Measurements from ENCODE around the gene SHC4.

Gene SHC4

DNA sequence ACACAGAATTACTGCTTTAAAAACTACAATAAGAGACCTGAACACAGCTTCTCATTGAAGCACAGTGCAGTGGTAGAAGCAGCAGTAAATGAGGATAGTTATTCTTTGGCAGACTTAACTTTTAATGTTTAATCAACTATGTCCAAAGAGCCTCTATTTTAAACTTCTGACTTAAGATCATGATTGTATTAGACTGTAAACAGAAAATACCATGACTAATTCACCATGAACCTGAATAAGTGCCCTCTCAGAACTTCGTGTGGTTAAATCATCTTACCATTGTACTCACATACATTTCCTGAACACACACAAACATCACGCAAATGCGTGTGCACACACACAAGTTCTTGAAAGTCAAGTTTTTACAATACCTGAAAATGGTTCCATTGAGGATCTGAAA, 166.8 kb downstream of the SHC4 start:
- DNase-seq (ENCODE audit: low spot score): no peak

DNA sequence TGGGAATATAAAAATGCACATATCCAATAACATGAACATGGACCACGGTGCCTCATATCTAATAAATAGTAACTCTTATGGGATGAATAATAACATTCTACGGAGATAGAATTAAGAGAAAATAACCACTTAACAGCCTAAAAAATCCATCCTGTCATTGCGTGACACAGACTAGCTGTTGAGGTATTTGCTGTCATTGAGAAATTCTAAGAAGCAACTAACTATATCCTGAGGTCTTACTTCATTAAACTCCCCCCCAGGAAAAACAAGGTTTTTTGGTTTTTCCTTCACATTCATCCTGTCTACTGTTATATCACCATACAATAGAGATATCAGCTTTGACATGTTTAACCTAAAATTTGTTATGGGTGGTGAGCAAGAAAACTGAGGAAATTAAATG, 167.2 kb downstream of the SHC4 start:
- no peak for DNase-seq (ENCODE audit: low spot score)

DNA sequence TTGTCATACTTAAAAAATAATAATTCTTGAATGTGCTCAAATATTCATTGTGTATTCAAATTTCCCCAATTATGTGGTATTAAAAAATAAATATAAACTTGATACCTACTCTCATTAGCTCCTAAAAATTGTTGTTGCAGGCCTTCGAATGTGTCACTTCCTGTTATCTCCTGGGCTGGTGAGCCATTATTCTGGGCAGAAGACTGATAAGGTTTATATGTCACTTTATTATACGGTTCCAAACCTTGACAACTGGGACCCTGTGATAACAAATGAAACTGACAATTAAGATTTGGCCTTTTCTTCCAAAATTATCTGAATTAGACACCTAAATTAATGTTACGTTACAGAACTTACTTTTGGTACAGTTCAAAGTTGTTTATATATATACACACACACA, 167.8 kb downstream of the SHC4 start:
- DNase-seq (ENCODE audit: low spot score): no peak

DNA sequence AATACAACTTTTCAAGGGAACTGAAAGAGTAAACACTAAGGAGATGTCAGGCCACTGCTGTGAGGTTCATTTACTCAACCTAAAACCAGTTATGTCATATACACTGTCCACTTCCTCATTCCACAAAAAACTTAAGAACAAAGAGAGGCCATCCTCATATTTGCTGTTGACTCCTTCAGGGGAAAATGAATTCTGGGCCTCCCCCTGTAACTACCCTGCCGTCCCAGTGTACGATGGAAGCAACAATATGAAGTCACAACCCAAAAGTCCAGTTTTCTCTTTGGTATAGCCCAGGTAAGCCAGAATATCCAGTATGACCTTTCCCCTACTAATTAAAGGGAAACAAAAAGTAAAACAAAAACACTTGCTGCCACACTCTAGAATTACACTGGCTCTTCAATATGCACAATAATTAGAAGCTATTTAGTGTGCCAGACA, 169.0 kb downstream of the SHC4 start:
- no peak for DNase-seq (ENCODE audit: low spot score)

DNA sequence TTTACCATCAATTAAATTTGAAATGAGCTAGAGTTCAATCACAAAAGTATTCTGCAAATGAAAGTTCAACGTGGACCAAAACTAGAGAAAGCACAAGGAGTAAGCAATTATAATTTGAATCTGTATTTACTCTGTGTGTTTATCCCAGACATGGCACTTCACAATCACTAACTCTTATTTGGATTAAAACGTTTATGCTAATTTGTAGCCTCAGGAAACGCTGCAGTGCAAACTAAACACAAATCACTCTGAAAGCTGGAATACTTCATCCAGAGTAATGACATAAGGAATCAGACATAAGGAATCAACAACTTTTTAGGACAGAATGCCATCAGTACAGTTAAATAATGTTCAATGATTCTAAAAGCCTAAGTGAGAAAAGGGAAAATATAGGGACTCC, 171.3 kb downstream of the SHC4 start:
- no peak for DNase-seq (ENCODE audit: low spot score)

DNA sequence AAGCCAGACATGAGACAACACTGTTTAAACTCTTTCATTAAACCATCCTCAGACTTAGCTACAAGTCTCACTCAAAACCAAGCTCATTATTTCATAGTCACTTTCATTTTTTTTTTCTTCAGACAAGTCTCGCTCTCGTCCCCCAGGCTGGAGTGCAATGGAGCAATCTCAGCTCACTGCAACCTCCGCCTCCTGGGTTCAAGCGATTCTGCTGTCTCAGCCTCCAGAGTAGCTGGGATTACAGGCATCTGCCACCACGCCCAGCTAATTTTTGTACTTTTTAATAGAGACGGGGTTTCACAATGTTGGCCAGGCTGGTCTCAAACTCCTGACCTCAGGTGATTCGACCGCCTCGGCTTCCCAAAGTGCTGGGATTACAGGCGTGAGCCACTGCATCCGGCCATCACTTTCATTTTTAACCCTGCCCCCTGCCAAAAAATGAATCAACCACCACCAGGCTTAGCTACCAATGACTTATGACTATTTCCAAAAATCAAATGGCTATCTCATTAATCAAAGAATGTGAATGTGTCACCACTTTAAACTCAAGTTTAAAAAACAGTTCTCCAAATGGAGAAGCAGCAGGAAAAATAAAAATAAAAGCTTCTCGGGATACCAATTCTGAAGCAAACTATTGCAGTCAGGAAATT, 173.1 kb downstream of the SHC4 start:
- peak; percentile 55 for DNase-seq (ENCODE audit: low spot score)

DNA sequence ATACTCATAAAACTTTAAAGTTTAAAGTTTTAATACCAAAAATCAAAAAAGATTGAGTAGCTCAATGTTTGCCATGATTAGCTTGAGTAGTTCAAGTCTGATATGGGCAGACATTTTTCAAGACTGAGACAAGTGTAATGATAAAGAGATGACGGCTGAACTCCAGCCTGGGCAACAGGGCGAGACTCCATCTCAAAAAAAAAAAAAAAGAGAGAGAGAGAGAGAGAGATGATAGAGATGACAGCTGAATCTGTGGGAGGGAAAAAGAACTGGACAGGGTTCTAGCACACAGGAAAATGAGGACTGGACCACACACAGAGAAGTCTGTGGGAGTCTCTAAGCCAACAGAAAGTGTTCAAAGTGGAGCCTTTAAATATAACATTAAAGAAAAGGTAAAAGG, 178.0 kb downstream of the SHC4 start:
- no peak for DNase-seq (ENCODE audit: low spot score)

DNA sequence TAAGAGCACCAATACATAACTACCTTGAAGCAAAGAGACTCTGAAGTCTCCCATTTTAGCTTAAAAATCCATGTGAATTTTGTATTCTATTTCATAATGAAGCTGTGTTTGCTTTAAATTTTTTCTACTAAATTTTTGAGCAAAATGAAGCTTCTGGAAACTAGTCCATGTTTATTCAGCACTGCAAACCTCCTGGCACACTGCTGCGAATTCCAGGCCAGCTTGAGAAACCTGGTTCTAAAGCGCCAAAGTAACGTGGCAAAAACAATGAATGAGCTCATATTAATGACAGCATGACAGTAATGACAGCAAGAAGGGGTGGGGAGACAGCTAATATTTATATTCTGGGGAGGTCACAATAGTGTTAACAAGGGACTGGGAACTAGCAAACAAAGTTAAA, 178.5 kb downstream of the SHC4 start:
- DNase-seq (ENCODE audit: low spot score): peak; percentile 15

DNA sequence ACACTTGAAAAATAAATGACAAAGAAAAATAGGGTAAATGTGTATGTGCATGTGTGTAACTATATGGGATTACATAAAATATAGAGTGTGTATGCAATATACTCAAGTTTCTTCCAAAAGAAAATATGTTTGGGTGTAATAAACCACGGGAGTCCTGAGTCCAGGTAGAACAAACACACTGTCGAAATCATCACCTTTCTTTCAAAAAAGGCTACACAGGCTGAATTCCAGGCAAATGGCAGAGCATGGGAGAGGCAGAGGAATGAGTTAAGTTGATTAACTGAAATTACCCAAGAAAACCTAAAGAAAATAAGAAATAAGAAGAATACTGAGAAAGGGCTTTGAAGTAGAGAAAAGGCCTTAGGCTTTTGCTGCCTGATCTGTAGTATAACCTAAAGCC, 179.0 kb downstream of the SHC4 start:
- DNase-seq (ENCODE audit: low spot score): no peak

DNA sequence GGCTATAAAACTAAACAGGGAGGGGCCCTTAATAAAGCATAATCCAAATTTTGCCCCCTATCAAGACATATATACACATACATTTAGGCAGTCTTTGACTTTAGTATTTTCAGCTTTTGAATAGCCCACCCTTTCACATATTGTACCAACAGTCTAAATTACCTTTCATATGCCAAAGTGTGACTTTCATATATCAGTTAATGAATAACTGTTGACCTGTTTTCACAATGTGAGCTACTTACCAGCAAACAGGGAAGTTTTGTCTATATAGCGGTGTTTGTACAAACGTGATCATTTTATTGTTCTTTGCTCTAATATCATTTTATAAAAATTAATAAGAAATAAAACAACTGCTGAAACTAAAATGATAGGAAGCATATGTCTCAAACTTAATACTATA, 180.8 kb downstream of the SHC4 start:
- no peak for DNase-seq (ENCODE audit: low spot score)

DNA sequence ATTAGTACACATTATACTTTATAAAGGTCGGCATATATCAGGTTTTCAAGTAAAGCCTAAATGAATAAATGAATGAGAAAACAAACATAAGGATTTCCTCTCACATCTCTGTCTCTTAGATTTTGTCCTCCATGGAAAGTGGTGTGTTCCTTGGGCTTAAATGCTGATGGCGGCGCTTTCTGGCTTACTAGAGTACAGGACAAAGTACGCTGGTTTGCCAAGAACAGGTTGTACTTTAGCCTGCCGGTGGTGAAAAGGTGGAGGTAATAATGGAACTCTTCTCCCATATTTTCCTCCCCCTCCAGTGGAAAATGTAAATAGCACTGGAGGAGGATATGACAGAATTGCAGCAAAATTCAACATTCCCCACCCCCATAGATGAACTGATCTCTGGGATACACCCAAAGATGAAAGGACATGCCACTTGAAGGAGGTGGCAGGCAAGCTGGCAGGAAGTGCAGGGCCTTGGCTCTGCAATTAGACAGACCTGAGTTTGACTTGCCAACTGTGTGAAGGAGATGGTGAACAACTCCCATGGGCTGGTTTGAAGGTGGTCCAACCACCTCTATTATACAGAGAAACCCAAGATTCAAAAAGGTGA, 182.1 kb downstream of the SHC4 start:
- DNase-seq (ENCODE audit: low spot score): no peak

DNA sequence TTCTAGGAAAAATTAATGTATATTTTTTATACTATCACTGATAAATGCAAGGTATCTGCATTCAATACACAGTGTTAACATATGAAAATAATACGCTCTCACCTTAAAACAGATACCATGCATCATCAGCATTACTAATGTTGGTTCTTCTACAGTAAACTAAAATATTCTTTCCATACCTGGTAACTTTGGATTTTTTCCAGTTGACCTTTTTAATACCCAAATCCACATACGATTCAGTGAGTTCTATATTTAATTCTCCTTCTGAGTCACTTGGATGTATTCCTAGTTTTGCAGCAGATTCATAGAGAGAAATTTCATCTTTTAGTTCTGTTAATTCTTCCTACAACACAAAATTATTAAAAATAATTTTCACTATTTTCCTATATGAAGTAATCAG, 182.7 kb downstream of the SHC4 start:
- DNase-seq (ENCODE audit: low spot score): no peak

DNA sequence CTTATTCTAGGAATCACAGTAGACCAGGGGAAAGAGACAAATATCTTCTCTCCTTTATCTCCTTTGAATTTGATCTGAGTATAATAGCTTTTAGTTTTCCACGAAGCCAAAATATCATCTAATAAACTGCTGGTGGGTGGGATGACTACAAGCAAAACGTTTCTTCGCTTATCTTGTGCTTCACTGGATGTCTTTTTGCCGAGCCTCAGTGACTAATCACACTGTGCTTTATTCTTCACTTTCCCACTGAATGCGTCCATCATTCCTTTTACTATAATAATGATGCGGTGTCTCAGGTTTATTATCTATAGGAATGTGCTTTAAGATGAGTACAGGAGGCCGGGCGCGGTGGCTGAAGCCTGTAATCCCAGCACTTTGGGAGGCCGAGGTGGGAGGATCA, 185.4 kb downstream of the SHC4 start:
- no peak for DNase-seq (ENCODE audit: low spot score)

DNA sequence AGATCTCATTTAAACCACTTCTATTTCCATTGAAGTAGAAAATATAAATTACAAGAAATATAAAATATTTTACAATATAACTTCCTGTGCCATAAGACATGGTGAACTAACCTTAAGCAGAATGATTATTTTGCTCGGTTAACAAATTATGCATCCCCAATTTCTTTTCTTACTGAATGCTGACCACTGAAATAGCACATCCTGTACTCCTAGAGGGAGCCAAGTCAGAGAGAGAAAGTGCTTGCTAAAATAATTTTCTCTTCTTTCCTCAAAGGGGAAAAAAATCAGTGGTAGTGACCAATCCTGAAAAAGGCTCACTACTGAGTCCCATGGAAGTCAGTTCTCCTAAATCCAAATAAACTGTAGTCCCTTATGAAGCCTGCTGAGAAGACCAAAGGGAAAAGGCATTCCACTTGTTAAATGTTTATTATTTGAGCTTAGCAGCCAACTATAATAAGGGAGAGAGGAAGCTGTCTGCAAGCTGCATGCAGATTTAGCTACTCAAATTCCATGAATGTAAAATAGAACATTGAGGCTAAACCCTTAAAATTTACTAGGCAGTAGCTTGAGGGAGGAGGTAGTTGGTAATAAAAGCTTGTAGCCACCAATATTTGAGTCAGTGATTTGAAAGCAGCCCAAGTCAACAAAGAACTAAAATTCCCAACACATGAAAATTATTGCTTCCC, 185.9 kb downstream of the SHC4 start:
- no peak for DNase-seq (ENCODE audit: low spot score)

DNA sequence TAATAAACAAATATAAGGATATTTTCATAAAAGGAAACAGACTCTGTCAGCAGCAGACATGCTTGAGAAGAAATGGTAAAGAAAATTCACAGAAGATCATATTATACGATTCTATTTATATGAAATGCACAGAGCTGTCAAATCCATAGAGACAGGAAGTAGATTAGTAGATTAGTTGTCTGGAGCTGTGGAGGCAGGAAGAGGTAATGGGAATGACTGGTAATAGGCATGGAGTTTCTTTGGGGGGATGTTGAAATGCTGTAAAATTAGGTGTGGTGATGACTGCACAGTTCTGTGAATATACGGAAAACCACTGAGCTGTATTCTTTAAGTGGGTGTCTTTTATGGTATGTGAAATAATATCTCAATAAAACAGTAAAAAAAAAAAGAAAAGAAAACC, 188.2 kb downstream of the SHC4 start:
- DNase-seq (ENCODE audit: low spot score): no peak

DNA sequence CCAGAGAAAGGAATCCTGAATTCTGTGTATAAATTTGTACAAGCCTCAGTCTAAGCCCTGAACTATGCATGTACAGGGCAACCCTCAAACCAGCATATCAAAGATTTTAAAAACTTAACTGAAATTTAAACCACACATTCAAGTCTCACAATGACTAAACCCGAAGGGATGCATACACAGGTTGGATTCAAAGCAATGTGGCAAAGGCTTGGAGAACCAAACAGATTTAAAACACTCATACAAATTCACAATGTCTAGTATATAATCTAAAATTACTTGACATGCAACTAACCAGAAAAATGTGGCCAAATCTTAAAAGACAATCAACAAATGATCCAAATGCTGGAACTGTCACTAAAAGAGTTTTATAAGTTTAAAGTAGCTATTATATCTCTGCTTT, 189.2 kb downstream of the SHC4 start:
- DNase-seq (ENCODE audit: low spot score): no peak

All from AG20443 (cell line).